GM12874 (cell line): ENCODE measurements around the gene TRHDE.

ENCODE experiments used
- TF ChIP-seq, protein P1 (sequence below): IDR thresholded peaks from 2 replicates; pipeline ENCODE4 v1.5.1; 2011; ENCODE audit warnings: low read depth, mild to moderate bottlenecking, control low read depth, low read length, moderate library complexity; ENCODE audit not compliant: insufficient read depth

Gene TRHDE

DNA sequence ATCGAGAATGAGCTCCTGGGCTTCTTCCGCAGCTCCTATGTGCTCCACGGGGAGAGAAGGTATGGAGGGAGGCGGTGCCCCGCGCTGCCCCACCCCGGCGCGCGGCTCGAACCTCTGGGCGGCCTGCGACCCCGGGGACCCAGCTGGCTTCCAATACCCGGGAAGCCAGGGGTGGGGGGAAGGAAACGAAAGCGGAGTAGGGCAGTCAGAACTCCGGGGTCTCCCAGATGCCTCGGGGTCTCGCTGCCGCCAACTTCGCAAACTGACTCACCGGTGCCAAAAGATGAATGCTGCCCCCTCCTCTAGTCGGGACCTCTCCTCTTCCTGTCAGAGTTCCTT lies 1.3 kb downstream of the TRHDE start:
- TF ChIP-seq, protein P1, sequence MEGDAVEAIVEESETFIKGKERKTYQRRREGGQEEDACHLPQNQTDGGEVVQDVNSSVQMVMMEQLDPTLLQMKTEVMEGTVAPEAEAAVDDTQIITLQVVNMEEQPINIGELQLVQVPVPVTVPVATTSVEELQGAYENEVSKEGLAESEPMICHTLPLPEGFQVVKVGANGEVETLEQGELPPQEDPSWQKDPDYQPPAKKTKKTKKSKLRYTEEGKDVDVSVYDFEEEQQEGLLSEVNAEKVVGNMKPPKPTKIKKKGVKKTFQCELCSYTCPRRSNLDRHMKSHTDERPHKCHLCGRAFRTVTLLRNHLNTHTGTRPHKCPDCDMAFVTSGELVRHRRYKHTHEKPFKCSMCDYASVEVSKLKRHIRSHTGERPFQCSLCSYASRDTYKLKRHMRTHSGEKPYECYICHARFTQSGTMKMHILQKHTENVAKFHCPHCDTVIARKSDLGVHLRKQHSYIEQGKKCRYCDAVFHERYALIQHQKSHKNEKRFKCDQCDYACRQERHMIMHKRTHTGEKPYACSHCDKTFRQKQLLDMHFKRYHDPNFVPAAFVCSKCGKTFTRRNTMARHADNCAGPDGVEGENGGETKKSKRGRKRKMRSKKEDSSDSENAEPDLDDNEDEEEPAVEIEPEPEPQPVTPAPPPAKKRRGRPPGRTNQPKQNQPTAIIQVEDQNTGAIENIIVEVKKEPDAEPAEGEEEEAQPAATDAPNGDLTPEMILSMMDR, result no peak

DNA sequence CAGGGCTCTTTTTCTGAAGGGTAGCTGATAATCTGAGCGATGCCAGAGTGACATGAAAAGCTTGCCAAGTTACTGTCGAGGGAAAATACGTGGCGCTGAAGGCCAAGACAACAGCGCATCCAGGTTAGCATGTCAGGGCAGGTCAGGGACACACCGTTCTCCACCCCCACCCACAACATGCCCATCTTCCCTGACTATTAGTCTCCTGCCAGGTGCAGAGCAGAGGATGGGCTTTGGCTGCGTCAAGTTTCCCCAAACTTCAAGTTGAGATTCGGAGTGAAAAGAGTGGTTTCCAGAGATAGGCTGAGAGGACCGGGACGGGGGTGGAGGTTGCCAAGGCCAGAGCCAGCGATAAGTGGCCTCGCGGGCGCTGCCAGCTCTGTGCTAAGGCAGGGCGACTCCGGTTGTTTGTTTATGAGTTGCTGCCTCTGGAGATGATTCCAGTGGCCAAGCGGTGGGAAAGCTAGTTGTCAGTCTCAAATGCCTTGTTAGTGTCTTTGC lies 1.7 kb downstream of the TRHDE start:
- TF ChIP-seq, protein P1, result no peak

DNA sequence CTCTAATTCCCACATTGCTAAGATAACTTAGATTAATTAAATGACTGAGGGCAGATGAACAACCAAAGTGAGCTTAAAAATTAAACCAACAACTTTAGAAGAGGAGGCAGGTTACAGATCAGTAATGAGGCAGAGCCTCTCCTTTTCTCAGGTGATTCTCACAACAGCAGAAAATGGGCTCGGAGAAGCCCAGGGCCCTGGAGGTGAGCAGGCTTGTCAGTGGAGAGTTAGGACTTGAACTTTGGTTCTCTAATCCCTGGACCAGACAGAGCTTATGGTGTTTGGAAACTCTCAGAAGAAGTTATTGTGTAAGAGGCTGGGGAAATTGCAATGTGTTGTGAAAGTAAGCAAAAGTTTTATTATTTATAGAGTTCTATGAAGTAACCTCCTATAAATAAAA lies 2.8 kb downstream of the TRHDE start:
- TF ChIP-seq, protein P1, result no peak

DNA sequence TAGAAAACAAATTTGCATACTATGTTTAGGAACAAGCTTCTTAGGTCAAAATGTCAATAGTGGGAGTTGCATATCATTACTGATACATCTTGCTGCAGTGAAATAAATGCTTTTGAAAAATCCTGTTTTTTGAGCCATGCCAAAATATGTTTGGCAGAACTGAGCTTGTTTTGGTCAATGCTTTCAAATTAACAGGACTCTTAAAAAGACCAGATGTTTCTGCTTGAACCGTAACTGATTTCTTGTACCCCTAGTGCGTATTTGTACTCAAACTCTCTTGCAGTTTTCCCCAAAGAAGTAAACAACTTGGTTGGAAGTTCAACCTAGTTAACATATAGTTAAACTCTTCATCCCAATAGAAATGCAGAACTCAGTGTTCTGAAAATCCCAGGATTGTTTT lies 3.4 kb downstream of the TRHDE start:
- TF ChIP-seq, protein P1, result no peak

DNA sequence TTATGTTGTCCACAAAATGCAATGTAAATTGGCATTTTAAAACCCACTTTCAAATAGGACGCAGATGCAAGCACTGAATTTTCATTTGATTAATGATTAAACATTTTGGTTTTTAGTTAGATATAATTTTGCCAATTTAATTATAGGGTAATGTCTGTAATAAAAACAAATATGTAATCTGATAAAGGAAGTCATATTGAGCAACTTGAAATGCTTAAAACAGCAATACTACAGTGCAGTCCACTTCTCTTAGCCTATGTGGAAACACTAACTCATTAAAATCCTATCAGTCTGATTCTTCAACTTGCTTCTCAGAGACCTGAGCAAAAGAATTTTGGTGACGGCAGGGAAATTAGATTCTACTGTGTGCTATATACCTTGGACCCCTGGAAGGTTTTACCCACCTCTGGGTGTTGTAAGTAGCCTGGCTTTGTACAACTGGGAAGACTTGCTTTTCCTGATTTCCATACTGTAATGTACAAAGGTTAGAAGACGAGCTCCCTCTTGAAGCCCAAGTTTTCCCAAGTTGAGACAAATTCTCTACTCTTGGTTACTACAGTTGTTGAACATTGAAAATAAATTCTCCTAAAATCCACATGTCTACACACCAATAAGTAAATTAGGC lies 4.1 kb downstream of the TRHDE start:
- TF ChIP-seq, protein P1, result no peak

- TF ChIP-seq, protein P1, result no peak
Measured at GRCh38 chr12:72277415-72277814, 5.2 kb downstream of the TRHDE start.

GRCh38 chr12:72278894-72279293 lies 6.7 kb downstream of the TRHDE start:
- TF ChIP-seq, protein P1, result no peak
